KOPT-K1 (cell line): Measurements from ENCODE around the gene E2F2.
A peak's percentile ranks its signal among the peaks of the same experiment; 100 is the strongest.

Experiments used
- H3K27ac ChIP-seq: fragments of 200-600 bp; sonication (generic); 2 replicates; pipeline ENCODE4 v1.5.1; 2016; ENCODE audit warnings: antibody characterized with exemption, mild to moderate bottlenecking, low read depth, low read length; ENCODE audit not compliant: poor library complexity, severe bottlenecking
- H3K36me3 ChIP-seq: fragments of 200-600 bp; sonication (generic); 2 replicates; pipeline ENCODE4 v1.5.1; 2017; ENCODE audit warnings: antibody characterized with exemption, mild to moderate bottlenecking, low read length, moderate library complexity; ENCODE audit not compliant: insufficient read depth
- H3K9me3 ChIP-seq: fragments of 200-600 bp; sonication (generic); 2 replicates; pipeline ENCODE4 v1.5.1; 2017; ENCODE audit warnings: antibody characterized with exemption, low read length, mild to moderate bottlenecking; ENCODE audit not compliant: insufficient read depth, poor library complexity, severe bottlenecking

E2F2 gene

GRCh38 chr1:23557471-23558124, 26.6 kb upstream of the E2F2 start:
- H3K27ac ChIP-seq: peak overlapping the region; percentile 79
- H3K9me3 ChIP-seq: no peaks in the 10 kb centered on the region
- H3K36me3 ChIP-seq: no peaks in the 10 kb centered on the region

- no peak overlapping the region for H3K27ac ChIP-seq
- no peaks in the 10 kb centered on the region for H3K36me3 ChIP-seq
- H3K9me3 ChIP-seq: no peaks in the 10 kb centered on the region
Observed at GRCh38 chr1:23556635-23557470, 25.8 kb upstream of the E2F2 start.

- Histone ChIP-seq H3K9me3 (no peaks in the 10 kb centered on the region), H3K27ac (peak overlapping the region; percentile 90), H3K36me3 (no peaks in the 10 kb centered on the region)
Observed at GRCh38 chr1:23555986-23556634, 25.1 kb upstream of the E2F2 start.

GRCh38 chr1:23555270-23555985, 24.4 kb upstream of the E2F2 start:
- H3K27ac ChIP-seq: peak overlapping the region; percentile 90
- no peaks in the 10 kb centered on the region for H3K9me3 ChIP-seq

GRCh38 chr1:23554481-23555269, 23.6 kb upstream of the E2F2 start:
- peak overlapping the region; percentile 90 for H3K27ac ChIP-seq
- H3K9me3 ChIP-seq: no peaks in the 10 kb centered on the region
- no peaks in the 10 kb centered on the region for H3K36me3 ChIP-seq

More at GRCh38 chr1:23555270-23555985, 24.4 kb upstream of the E2F2 start:
- no peaks in the 10 kb centered on the region for H3K36me3 ChIP-seq

GRCh38 chr1:23554127-23554480, 23.1 kb upstream of the E2F2 start:
- H3K27ac ChIP-seq: peak overlapping the region; percentile 90
- H3K9me3 ChIP-seq: no peaks in the 10 kb centered on the region
- no peaks in the 10 kb centered on the region for H3K36me3 ChIP-seq

- H3K36me3 ChIP-seq: no peaks in the 10 kb centered on the region
- H3K9me3 ChIP-seq: no peaks in the 10 kb centered on the region
- H3K27ac ChIP-seq: peak overlapping the region; percentile 90
Observed at GRCh38 chr1:23553231-23554126, 22.4 kb upstream of the E2F2 start.

- H3K27ac ChIP-seq: peak overlapping the region; percentile 4
Observed at GRCh38 chr1:23551849-23552248, 20.8 kb upstream of the E2F2 start.

GRCh38 chr1:23548704-23549143, 17.7 kb upstream of the E2F2 start:
- Histone ChIP-seq H3K9me3 (no peaks in the 10 kb centered on the region), H3K36me3 (no peaks in the 10 kb centered on the region), H3K27ac (no peak overlapping the region)

More at GRCh38 chr1:23551849-23552248, 20.8 kb upstream of the E2F2 start:
- Histone ChIP-seq H3K36me3 (no peaks in the 10 kb centered on the region), H3K9me3 (no peaks in the 10 kb centered on the region)

- Histone ChIP-seq H3K36me3 (no peaks in the 10 kb centered on the region), H3K27ac (no peak overlapping the region), H3K9me3 (no peaks in the 10 kb centered on the region)
Observed at GRCh38 chr1:23546897-23547584, 16.0 kb upstream of the E2F2 start.

- no peak overlapping the region for H3K27ac ChIP-seq
- H3K9me3 ChIP-seq: no peaks in the 10 kb centered on the region
- no peaks in the 10 kb centered on the region for H3K36me3 ChIP-seq
Observed at GRCh38 chr1:23545851-23546250, 14.8 kb upstream of the E2F2 start.

- no peaks in the 10 kb centered on the region for H3K9me3 ChIP-seq
- H3K27ac ChIP-seq: no peak overlapping the region
Observed at GRCh38 chr1:23544444-23545389, 13.7 kb upstream of the E2F2 start.

More at GRCh38 chr1:23544444-23545389, 13.7 kb upstream of the E2F2 start:
- no peaks in the 10 kb centered on the region for H3K36me3 ChIP-seq
